ENCODE measurements around the gene IBA57. TPM values are rescaled to one million over a fixed set of nuclear protein-coding genes. Genes with fewer than 3 reads are reported as not detected.
"Not testable (repeated sequence)": the region's sequence is repeated elsewhere in the genome, so short reads cannot be mapped to it uniquely, and the experiment has no call there.

The IBA57 gene
- total RNA-seq, 5 donors from 2014 or later (not counting 1 experiment from before 2014, with no cell fraction given): 10.6 to 18.3 (median 12.6) TPM

- Mint-ChIP-seq H3K36me3 (no peaks in the 10 kb centered on the region), H3K9me3 (no peaks in the 10 kb centered on the region), H3K27me3 (no peaks in the 10 kb centered on the region), H3K4me1 (peaks cover 10 to 23% (median 13%) of the 10 kb centered on the region in 3 donors), H3K27ac (no peak overlapping the region), H3K4me3 (no peak overlapping the region)
- Histone ChIP-seq H3K9me3 (no peaks in the 10 kb centered on the region), H3K27ac (ENCODE audit: low read length) (no peak overlapping the region), H3K4me3 (ENCODE audit: control insufficient read depth in 1 of 2, extremely low read depth in 1 of 2, low read length in 1 of 2) (no peak overlapping the region), H3K27me3 (replicated peaks in 1 of 2; ENCODE audit: control insufficient read depth in 2 of 2, extremely low read depth in 1 of 2, insufficient read depth in 2 of 2, low read length in 1 of 2) (no peaks in the 10 kb centered on the region), H3K4me1 (ENCODE audit: control insufficient read depth in 1 of 2, extremely low read depth in 1 of 2, insufficient read depth in 2 of 2, low read length in 2 of 2) (peaks cover 0 to 15% of the 10 kb centered on the region in 2 experiments), H3K36me3 (ENCODE audit: control insufficient read depth in 2 of 2, extremely low read depth in 1 of 2, insufficient read depth in 1 of 2, low read length in 1 of 2) (peaks cover 1 to 3% of the 10 kb centered on the region in 2 donors)
- ChIA-PET CTCF (no interaction called here), POLR2A (no interaction called here)
- 96% methylated on average over 6 of the region's 9 CpGs for WGBS (ENCODE audit: insufficient coverage)
- no peak for ATAC-seq (replicated peaks in 1 of 4)
- peak in 1 of 35 experiments; percentile 10 for DNase-seq
Observed at GRCh38 chr1:228181645-228182034, 16.0 kb downstream of the IBA57 start.

GRCh38 chr1:228182296-228183030 lies 16.9 kb downstream of the IBA57 start:
- Mint-ChIP-seq H3K36me3 (no peaks in the 10 kb centered on the region), H3K27ac (no peak overlapping the region), H3K4me3 (no peak overlapping the region), H3K27me3 (no peaks in the 10 kb centered on the region), H3K9me3 (no peaks in the 10 kb centered on the region), H3K4me1 (peaks cover 10 to 27% (median 16%) of the 10 kb centered on the region in 3 donors)
- Histone ChIP-seq H3K27me3 (replicated peaks in 1 of 2; ENCODE audit: control insufficient read depth in 2 of 2, extremely low read depth in 1 of 2, insufficient read depth in 2 of 2, low read length in 1 of 2) (no peaks in the 10 kb centered on the region), H3K4me3 (ENCODE audit: control insufficient read depth in 1 of 2, extremely low read depth in 1 of 2, low read length in 1 of 2) (no peak overlapping the region), H3K4me1 (ENCODE audit: control insufficient read depth in 1 of 2, extremely low read depth in 1 of 2, insufficient read depth in 2 of 2, low read length in 2 of 2) (peaks cover 0 to 20% of the 10 kb centered on the region in 2 experiments), H3K9me3 (no peaks in the 10 kb centered on the region), H3K27ac (ENCODE audit: low read length) (no peak overlapping the region), H3K36me3 (ENCODE audit: control insufficient read depth in 2 of 2, extremely low read depth in 1 of 2, insufficient read depth in 1 of 2, low read length in 1 of 2) (no peaks in the 10 kb centered on the region)
- DNase-seq: peak in 2 of 35 experiments; percentile 16 to 19
- ATAC-seq (replicated peaks in 1 of 4): no peak
- POLR2A ChIA-PET: no interaction called here
- WGBS (ENCODE audit: insufficient coverage): 67% methylated on average over 16 of the region's 32 CpGs
- CTCF ChIA-PET: no interaction called here

GRCh38 chr1:228184152-228184551 lies 18.5 kb downstream of the IBA57 start:
- H3K4me3 ChIP-seq (ENCODE audit: control insufficient read depth in 1 of 2, extremely low read depth in 1 of 2, low read length in 1 of 2): no peak overlapping the region
- H3K36me3 ChIP-seq (ENCODE audit: control insufficient read depth in 2 of 2, extremely low read depth in 1 of 2, insufficient read depth in 1 of 2, low read length in 1 of 2): no peaks in the 10 kb centered on the region
- Mint-ChIP-seq H3K36me3 (no peaks in the 10 kb centered on the region), H3K4me1 (peaks cover 14 to 38% (median 24%) of the 10 kb centered on the region in 3 donors), H3K9me3 (no peaks in the 10 kb centered on the region), H3K4me3 (no peak overlapping the region), H3K27ac (no peak overlapping the region), H3K27me3 (no peaks in the 10 kb centered on the region)
- POLR2A ChIA-PET: no interaction called here
- 93% methylated on average over 4 of the region's 7 CpGs for WGBS (ENCODE audit: insufficient coverage)
- H3K9me3 ChIP-seq: no peaks in the 10 kb centered on the region
- no peak overlapping the region for H3K27ac ChIP-seq (ENCODE audit: low read length)
- ATAC-seq (replicated peaks in 1 of 4) (no peak), DNase-seq (peak in 1 of 35 experiments; percentile 15)
- peaks cover 0 to 20% of the 10 kb centered on the region in 2 experiments for H3K4me1 ChIP-seq (ENCODE audit: control insufficient read depth in 1 of 2, extremely low read depth in 1 of 2, insufficient read depth in 2 of 2, low read length in 2 of 2)
- no peaks in the 10 kb centered on the region for H3K27me3 ChIP-seq (replicated peaks in 1 of 2; ENCODE audit: control insufficient read depth in 2 of 2, extremely low read depth in 1 of 2, insufficient read depth in 2 of 2, low read length in 1 of 2)
- CTCF ChIA-PET: interaction anchor here (0.5 to 0.6 kb wide), 2 partner anchors 14 to 17 kb away, joined by 3 to 7 read pairs; no protein-coding TSS in a partner anchor

DNA sequence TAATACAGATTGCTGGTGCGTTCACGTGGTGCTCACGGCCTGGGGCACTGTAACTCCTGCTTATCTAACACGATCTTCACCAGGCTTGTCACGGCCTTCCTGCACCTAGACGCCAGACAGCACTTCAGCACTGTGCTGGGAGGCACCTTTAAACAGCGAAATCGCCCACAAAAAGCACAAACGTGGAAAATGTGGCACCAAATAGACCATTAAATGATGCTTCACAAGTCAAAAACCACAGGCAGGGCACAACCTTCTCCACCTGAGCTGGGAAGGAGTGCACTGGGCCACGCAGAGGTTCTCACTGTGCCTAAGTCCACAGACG lies 20.0 kb downstream of the IBA57 start:
- Mint-ChIP-seq H3K36me3 (no peaks in the 10 kb centered on the region), H3K4me3 (peak overlapping the region in 1 of 3 donors; percentile 23), H3K27ac (peak overlapping the region; percentile 83 to 86), H3K4me1 (peaks cover 19 to 39% (median 29%) of the 10 kb centered on the region in 3 donors), H3K9me3 (no peaks in the 10 kb centered on the region), H3K27me3 (no peaks in the 10 kb centered on the region)
- Histone ChIP-seq H3K9me3 (no peaks in the 10 kb centered on the region), H3K36me3 (ENCODE audit: control insufficient read depth in 2 of 2, extremely low read depth in 1 of 2, insufficient read depth in 1 of 2, low read length in 1 of 2) (no peaks in the 10 kb centered on the region), H3K4me1 (ENCODE audit: control insufficient read depth in 1 of 2, extremely low read depth in 1 of 2, insufficient read depth in 2 of 2, low read length in 2 of 2) (peaks cover 0 to 20% of the 10 kb centered on the region in 2 experiments), H3K27ac (ENCODE audit: low read length) (peak overlapping the region; percentile 49), H3K4me3 (ENCODE audit: control insufficient read depth in 1 of 2, extremely low read depth in 1 of 2, low read length in 1 of 2) (no peak overlapping the region), H3K27me3 (replicated peaks in 1 of 2; ENCODE audit: control insufficient read depth in 2 of 2, extremely low read depth in 1 of 2, insufficient read depth in 2 of 2, low read length in 1 of 2) (no peaks in the 10 kb centered on the region)
- WGBS (ENCODE audit: insufficient coverage): 18% methylated on average over 6 of the region's 11 CpGs
- ATAC-seq (replicated peaks in 1 of 4): peak; percentile 71 to 96 (median 90)
- ChIA-PET POLR2A (no interaction called here), CTCF (no interaction called here)
- peak in 32 of 35 experiments; percentile 21 to 80 (median 46) for DNase-seq

DNA sequence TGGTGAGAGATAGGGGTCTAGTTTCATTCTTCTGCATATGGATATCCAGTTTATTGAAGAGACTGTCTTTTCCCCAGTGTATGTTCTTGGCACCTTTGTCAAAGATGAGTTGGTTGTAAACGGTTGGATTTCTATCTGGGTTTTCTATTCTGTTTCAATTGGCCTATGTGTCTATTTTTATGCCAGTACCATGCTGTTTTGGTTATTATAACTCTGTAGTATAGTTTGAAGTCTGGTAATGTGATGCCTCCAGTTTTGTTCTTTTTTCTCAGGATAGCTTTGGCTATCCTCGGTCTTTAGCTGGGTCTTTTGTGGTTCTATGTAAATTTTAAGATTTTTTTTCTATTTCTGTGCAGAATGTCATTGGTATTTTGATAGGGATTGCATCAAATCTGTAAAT lies 22.6 kb downstream of the IBA57 start:
- H3K36me3 Mint-ChIP-seq; H3K27me3 Mint-ChIP-seq; ATAC-seq (replicated peaks in 1 of 4); H3K9me3 Mint-ChIP-seq; H3K27ac ChIP-seq (ENCODE audit: low read length); H3K4me3 ChIP-seq (ENCODE audit: control insufficient read depth in 1 of 2, extremely low read depth in 1 of 2, low read length in 1 of 2); H3K4me3 Mint-ChIP-seq; H3K27me3 ChIP-seq (replicated peaks in 1 of 2; ENCODE audit: control insufficient read depth in 2 of 2, extremely low read depth in 1 of 2, insufficient read depth in 2 of 2, low read length in 1 of 2); H3K9me3 ChIP-seq; DNase-seq; POLR2A ChIA-PET; CTCF ChIA-PET; H3K36me3 ChIP-seq (ENCODE audit: control insufficient read depth in 2 of 2, extremely low read depth in 1 of 2, insufficient read depth in 1 of 2, low read length in 1 of 2): not testable (repeated sequence)
- 67% methylated on average over 1 of the region's 2 CpGs for WGBS (ENCODE audit: insufficient coverage)
- peaks cover 19 to 38% (median 29%) of the 10 kb centered on the region in 3 donors for H3K4me1 Mint-ChIP-seq
- H3K27ac Mint-ChIP-seq: peak overlapping the region in 1 of 2 donors; percentile 10
- H3K4me1 ChIP-seq (ENCODE audit: control insufficient read depth in 1 of 2, extremely low read depth in 1 of 2, insufficient read depth in 2 of 2, low read length in 2 of 2): peaks cover 0 to 20% of the 10 kb centered on the region in 2 experiments

GRCh38 chr1:228190182-228190581 lies 24.6 kb downstream of the IBA57 start:
- ChIA-PET POLR2A (no interaction called here), CTCF (no interaction called here)
- Mint-ChIP-seq H3K4me3 (no peak overlapping the region), H3K36me3 (peaks cover under 1% of the 10 kb centered on the region), H3K9me3 (no peaks in the 10 kb centered on the region), H3K4me1 (peaks cover 19 to 36% (median 28%) of the 10 kb centered on the region in 3 donors), H3K27me3 (no peaks in the 10 kb centered on the region), H3K27ac (no peak overlapping the region)
- Histone ChIP-seq H3K27ac (ENCODE audit: low read length) (no peak overlapping the region), H3K36me3 (ENCODE audit: control insufficient read depth in 2 of 2, extremely low read depth in 1 of 2, insufficient read depth in 1 of 2, low read length in 1 of 2) (no peaks in the 10 kb centered on the region), H3K4me3 (ENCODE audit: control insufficient read depth in 1 of 2, extremely low read depth in 1 of 2, low read length in 1 of 2) (no peak overlapping the region), H3K27me3 (replicated peaks in 1 of 2; ENCODE audit: control insufficient read depth in 2 of 2, extremely low read depth in 1 of 2, insufficient read depth in 2 of 2, low read length in 1 of 2) (no peaks in the 10 kb centered on the region), H3K4me1 (ENCODE audit: control insufficient read depth in 1 of 2, extremely low read depth in 1 of 2, insufficient read depth in 2 of 2, low read length in 2 of 2) (peaks cover 0 to 17% of the 10 kb centered on the region in 2 experiments), H3K9me3 (no peaks in the 10 kb centered on the region)
- 88% methylated on average over 13 of the region's 14 CpGs for WGBS (ENCODE audit: insufficient coverage)
- DNase-seq (peak in 1 of 35 experiments; percentile 10), ATAC-seq (replicated peaks in 1 of 4) (no peak)

Measured in T-cell (primary cell).